ENCODE data around the gene SHANK1.

DNA sequence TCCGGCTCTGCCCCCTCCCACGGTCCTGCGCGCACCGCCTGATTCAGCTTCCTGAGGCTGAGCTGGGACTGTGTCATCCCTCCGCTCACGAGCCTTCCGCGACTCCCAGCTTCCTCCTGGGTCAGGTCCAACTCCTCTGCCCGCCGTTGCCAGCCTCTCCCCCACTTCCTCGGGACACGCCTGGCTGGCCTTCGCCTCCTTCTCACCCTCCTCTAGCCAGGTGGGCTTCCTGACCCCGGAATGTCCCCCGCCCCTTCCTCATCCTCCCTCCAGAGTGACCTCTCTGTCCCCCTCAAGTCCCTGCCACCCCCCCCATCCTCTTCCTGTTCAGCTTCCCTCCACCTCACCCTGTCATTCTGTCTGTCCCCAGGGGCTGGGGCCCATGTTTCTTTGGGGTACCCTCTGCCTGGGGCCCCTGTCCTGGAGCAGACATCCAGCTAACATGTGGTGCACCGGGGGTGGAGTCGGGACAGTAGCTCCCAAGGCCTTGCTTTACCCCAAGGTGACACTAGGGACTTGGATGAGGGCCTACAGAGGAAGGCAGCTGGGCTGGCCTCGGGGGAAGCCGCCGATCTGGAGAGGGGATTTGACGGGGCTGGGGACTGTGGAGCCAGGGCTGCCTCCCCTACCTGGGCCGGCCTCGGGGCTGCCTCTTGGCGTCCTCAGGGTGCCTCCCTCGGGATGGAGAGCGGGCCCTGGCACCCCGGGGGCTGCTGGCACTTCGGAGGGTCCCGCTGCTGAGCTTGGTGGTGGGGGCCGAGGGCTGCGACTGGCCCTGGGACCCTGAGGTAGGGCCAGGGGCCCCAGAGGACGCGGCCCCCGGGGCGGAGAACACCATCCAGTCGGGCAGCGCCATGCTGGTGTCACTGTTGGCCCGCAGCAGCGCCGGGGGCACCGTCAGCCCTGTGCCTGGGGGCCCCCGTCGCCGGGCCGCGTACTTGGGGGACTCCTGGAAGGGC is 16.5 kb downstream of the SHANK1 start:
- TF ChIP-seq POLR2A (IDR thresholded peaks at IDR 0.05; ENCODE audit: low read depth, low read length) (no peak), POLR2AphosphoS5 (IDR thresholded peaks at IDR 0.05; ENCODE audit: insufficient read depth, low read depth, low read length) (peak; percentile 88), EZH2 (IDR thresholded peaks at IDR 0.05; ENCODE audit: borderline replicate concordance, low read depth, low read length, severe bottlenecking) (no peak), MYC (IDR thresholded peaks at IDR 0.05; ENCODE audit: low read depth, low read length) (no peak), JUN (IDR thresholded peaks at IDR 0.05; ENCODE audit: borderline replicate concordance, insufficient read depth, insufficient read length, low read depth) (no peak), FOS (IDR thresholded peaks at IDR 0.05; ENCODE audit: borderline replicate concordance, insufficient read depth, low read length) (peak; percentile 94), GATA2 (IDR thresholded peaks at IDR 0.05; ENCODE audit: insufficient read depth, insufficient read length, low read depth, low read length) (no peak)
- TF ChIP-seq, protein P1, sequence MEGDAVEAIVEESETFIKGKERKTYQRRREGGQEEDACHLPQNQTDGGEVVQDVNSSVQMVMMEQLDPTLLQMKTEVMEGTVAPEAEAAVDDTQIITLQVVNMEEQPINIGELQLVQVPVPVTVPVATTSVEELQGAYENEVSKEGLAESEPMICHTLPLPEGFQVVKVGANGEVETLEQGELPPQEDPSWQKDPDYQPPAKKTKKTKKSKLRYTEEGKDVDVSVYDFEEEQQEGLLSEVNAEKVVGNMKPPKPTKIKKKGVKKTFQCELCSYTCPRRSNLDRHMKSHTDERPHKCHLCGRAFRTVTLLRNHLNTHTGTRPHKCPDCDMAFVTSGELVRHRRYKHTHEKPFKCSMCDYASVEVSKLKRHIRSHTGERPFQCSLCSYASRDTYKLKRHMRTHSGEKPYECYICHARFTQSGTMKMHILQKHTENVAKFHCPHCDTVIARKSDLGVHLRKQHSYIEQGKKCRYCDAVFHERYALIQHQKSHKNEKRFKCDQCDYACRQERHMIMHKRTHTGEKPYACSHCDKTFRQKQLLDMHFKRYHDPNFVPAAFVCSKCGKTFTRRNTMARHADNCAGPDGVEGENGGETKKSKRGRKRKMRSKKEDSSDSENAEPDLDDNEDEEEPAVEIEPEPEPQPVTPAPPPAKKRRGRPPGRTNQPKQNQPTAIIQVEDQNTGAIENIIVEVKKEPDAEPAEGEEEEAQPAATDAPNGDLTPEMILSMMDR (IDR thresholded peaks at IDR 0.05; ENCODE audit: extremely low read depth in 1 of 2, insufficient read depth in 1 of 2, low read depth in 1 of 2, low read length in 2 of 2), result no peak
- TF ChIP-seq, protein P2, sequence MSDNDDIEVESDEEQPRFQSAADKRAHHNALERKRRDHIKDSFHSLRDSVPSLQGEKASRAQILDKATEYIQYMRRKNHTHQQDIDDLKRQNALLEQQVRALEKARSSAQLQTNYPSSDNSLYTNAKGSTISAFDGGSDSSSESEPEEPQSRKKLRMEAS (IDR thresholded peaks at IDR 0.05; ENCODE audit: insufficient read depth, insufficient read length), result no peak

All from endothelial cell of umbilical vein (primary cell).